Astrocyte (in vitro differentiated cells and primary cell): ENCODE measurements around the gene TOX3. TPM values are rescaled to one million over a fixed set of nuclear protein-coding genes. Genes with fewer than 3 reads are reported as not detected.

ENCODE experiments used
- DNase-seq: peaks from one replicate; pipeline ENCODE4 v3.0.0-alpha.2; 2010; ENCODE audit warnings: low read depth
- FAIRE-seq: peaks from 2 replicates; lab custom pipeline; 2011; peaks lifted over from hg19 to GRCh38; lab: Jason Lieb, UNC
- H2AFZ ChIP-seq: 2 replicates; pipeline ENCODE4 v1.6.0; 2012; ENCODE audit warnings: low read depth, low read length, inconsistent platforms
- H3K27ac ChIP-seq: 2 replicates; pipeline ENCODE4 v1.5.1; 2011; ENCODE audit warnings: low read depth, low read length, inconsistent platforms
- H3K27me3 ChIP-seq: 2 replicates; pipeline ENCODE4 v1.6.0; 2011; ENCODE audit warnings: low read length, inconsistent platforms; ENCODE audit not compliant: insufficient read depth
- H3K36me3 ChIP-seq: 2 replicates; pipeline ENCODE4 v1.5.1; 2011; ENCODE audit warnings: low read length, inconsistent platforms; ENCODE audit not compliant: insufficient read depth
- H3K4me1 ChIP-seq: 2 replicates; pipeline ENCODE4 v1.5.1; 2011; ENCODE audit warnings: low read length, inconsistent platforms; ENCODE audit not compliant: insufficient read depth
- H3K4me2 ChIP-seq: 2 replicates; pipeline ENCODE4 v1.6.0; 2012; ENCODE audit warnings: low read length, inconsistent platforms
- H3K4me3 ChIP-seq: 2 replicates; pipeline ENCODE4 v1.5.1; 2011; ENCODE audit warnings: low read depth, mild to moderate bottlenecking, low read length, inconsistent platforms; ENCODE audit not compliant: insufficient read depth
- H3K79me2 ChIP-seq: 2 replicates; pipeline ENCODE4 v1.6.0; 2012; ENCODE audit warnings: mild to moderate bottlenecking, low read length, inconsistent platforms; ENCODE audit not compliant: insufficient read depth
- H3K9ac ChIP-seq: 2 replicates; pipeline ENCODE4 v1.6.0; 2012; ENCODE audit warnings: mild to moderate bottlenecking, low read length, inconsistent platforms
- H3K9me3 ChIP-seq: 2 replicates; pipeline ENCODE4 v1.5.1; 2012; ENCODE audit warnings: low read depth, mild to moderate bottlenecking, low read length, inconsistent platforms; ENCODE audit not compliant: insufficient read depth
- H4K20me1 ChIP-seq: 2 replicates; pipeline ENCODE4 v1.6.0; 2012; ENCODE audit warnings: low read length, inconsistent platforms; ENCODE audit not compliant: insufficient read depth
- H3K27ac Mint-ChIP-seq: one replicate; pipeline ENCODE4 v1.8.0; 2021; ENCODE audit warnings: mild to moderate bottlenecking, mixed read lengths; ENCODE audit not compliant: unreplicated experiment
- H3K27me3 Mint-ChIP-seq: one replicate; pipeline ENCODE4 v1.8.0; 2021; ENCODE audit warnings: low read depth, mixed read lengths; ENCODE audit not compliant: unreplicated experiment
- H3K36me3 Mint-ChIP-seq: one replicate; pipeline ENCODE4 v1.8.0; 2021; ENCODE audit warnings: low read depth, mixed read lengths; ENCODE audit not compliant: unreplicated experiment
- H3K4me1 Mint-ChIP-seq: one replicate; pipeline ENCODE4 v1.8.0; 2021; ENCODE audit warnings: low read depth, mixed read lengths; ENCODE audit not compliant: unreplicated experiment
- H3K4me3 Mint-ChIP-seq: one replicate; pipeline ENCODE4 v1.8.0; 2021; ENCODE audit warnings: mild to moderate bottlenecking, moderate library complexity, mixed read lengths; ENCODE audit not compliant: unreplicated experiment
- H3K9me3 Mint-ChIP-seq: one replicate; pipeline ENCODE4 v1.8.0; 2021; ENCODE audit warnings: mild to moderate bottlenecking, mixed read lengths; ENCODE audit not compliant: unreplicated experiment
- EZH2 ChIP-seq: IDR thresholded peaks from 2 replicates; pipeline ENCODE4 v1.6.1; 2012; ENCODE audit warnings: mild to moderate bottlenecking, low read length, inconsistent platforms; ENCODE audit not compliant: insufficient read depth
- total RNA-seq: library from RNA; stranded (reverse); gene quantifications from 2 replicates; pipeline ENCODE4 v1.2.1, GENCODE V29; 2021
- TF ChIP-seq, protein P1 (sequence below): IDR thresholded peaks from 2 replicates; pipeline ENCODE4 v1.5.1; 2011; ENCODE audit warnings: low read depth, mild to moderate bottlenecking, inconsistent platforms, low read length, moderate library complexity; ENCODE audit not compliant: insufficient read depth

The TOX3 gene
- total RNA-seq, 1 donor from 2014 or later = 2.3 TPM

- Histone ChIP-seq H3K9ac (no peak overlapping the region), H2AFZ (no peak overlapping the region), H3K27me3 (no peaks in the 10 kb centered on the region), H4K20me1 (no peaks in the 10 kb centered on the region), H3K4me2 (no peak overlapping the region), H3K79me2 (no peaks in the 10 kb centered on the region), H3K4me3 (no peak overlapping the region), H3K4me1 (no peaks in the 10 kb centered on the region), H3K27ac (no peak overlapping the region), H3K9me3 (no peaks in the 10 kb centered on the region), H3K36me3 (no peaks in the 10 kb centered on the region)
- H3K9me3 Mint-ChIP-seq = no peaks in the 10 kb centered on the region
- H3K27me3 Mint-ChIP-seq = peaks cover 7% of the 10 kb centered on the region
- TF ChIP-seq, protein P1, sequence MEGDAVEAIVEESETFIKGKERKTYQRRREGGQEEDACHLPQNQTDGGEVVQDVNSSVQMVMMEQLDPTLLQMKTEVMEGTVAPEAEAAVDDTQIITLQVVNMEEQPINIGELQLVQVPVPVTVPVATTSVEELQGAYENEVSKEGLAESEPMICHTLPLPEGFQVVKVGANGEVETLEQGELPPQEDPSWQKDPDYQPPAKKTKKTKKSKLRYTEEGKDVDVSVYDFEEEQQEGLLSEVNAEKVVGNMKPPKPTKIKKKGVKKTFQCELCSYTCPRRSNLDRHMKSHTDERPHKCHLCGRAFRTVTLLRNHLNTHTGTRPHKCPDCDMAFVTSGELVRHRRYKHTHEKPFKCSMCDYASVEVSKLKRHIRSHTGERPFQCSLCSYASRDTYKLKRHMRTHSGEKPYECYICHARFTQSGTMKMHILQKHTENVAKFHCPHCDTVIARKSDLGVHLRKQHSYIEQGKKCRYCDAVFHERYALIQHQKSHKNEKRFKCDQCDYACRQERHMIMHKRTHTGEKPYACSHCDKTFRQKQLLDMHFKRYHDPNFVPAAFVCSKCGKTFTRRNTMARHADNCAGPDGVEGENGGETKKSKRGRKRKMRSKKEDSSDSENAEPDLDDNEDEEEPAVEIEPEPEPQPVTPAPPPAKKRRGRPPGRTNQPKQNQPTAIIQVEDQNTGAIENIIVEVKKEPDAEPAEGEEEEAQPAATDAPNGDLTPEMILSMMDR = no peak
- no peak for TF ChIP-seq EZH2
- DNase-seq = no peak
- FAIRE-seq = no peak
- no peaks in the 10 kb centered on the region for H3K4me1 Mint-ChIP-seq
- H3K36me3 Mint-ChIP-seq = no peaks in the 10 kb centered on the region
- no peak overlapping the region for H3K4me3 Mint-ChIP-seq
- H3K27ac Mint-ChIP-seq = no peak overlapping the region
These were observed 32.0 kb upstream of the TOX3 start for GRCh38 chr16:52578829-52579498.

DNA sequence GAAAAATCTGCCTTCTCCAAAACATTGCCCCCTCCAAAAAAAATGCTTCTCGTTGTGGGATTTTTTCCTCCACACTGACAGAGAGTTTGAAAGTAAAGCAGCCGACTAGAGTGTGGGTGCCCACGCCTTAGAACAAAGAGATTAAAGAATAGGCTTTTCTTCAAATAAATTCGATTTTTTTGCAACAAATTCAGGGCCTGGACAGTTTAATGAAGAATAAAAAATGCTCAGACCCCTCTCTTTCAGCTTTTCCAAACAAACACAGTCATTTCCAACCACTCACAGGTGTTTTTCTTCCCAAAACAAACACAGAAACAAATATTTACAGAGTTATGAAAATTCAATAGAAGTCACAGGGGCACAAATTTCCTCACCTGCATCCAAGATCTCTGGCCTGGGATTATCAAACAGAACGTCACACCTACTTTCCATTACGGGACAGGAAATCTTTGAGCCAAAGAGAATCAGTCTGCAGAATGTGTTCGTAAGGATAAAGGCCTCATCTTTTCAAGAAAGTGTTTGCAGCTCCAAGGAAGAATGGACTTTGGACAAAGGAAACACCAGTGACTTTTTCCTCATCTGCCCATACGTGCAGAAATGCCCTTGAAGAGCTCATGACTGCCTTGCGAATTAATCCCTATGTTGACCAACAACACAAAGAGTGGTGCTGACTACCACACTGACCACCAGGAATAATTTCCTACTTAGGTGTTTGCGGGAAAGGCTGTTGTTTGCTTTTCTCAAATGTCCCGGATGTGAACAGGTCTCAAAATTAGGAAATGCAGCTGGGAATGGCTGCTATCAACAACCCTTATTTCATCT is 31.3 kb upstream of the TOX3 start:
- no peaks in the 10 kb centered on the region for H4K20me1 ChIP-seq
- H2AFZ ChIP-seq = no peak overlapping the region
- no peak overlapping the region for H3K27ac ChIP-seq
- no peak for TF ChIP-seq EZH2
- TF ChIP-seq, protein P1 = no peak
- no peaks in the 10 kb centered on the region for H3K9me3 Mint-ChIP-seq
- no peak overlapping the region for H3K27ac Mint-ChIP-seq
- H3K36me3 ChIP-seq = no peaks in the 10 kb centered on the region
- H3K9me3 ChIP-seq = no peaks in the 10 kb centered on the region
- no peaks in the 10 kb centered on the region for H3K4me1 Mint-ChIP-seq
- FAIRE-seq (no peak), DNase-seq (no peak)
- no peak overlapping the region for H3K9ac ChIP-seq
- no peaks in the 10 kb centered on the region for H3K36me3 Mint-ChIP-seq
- no peaks in the 10 kb centered on the region for H3K27me3 ChIP-seq
- H3K79me2 ChIP-seq = no peaks in the 10 kb centered on the region
- peaks cover 7% of the 10 kb centered on the region for H3K27me3 Mint-ChIP-seq
- no peak overlapping the region for H3K4me3 Mint-ChIP-seq
- no peak overlapping the region for H3K4me3 ChIP-seq
- no peak overlapping the region for H3K4me2 ChIP-seq
- H3K4me1 ChIP-seq = no peaks in the 10 kb centered on the region
